ENCODE measurements around the gene SNX14.

- TF ChIP-seq CTCF (IDR thresholded peaks at IDR 0.05; ENCODE audit: extremely low read depth in 1 of 2, insufficient read depth in 1 of 2, low read depth in 1 of 2, low read length in 2 of 2) (no peak), POLR2A (IDR thresholded peaks at IDR 0.05; ENCODE audit: low read depth, low read length) (no peak), EZH2 (IDR thresholded peaks at IDR 0.05; ENCODE audit: borderline replicate concordance, low read depth, low read length, severe bottlenecking) (no peak)
Observed at GRCh38 chr6:85458184-85458583, 135.5 kb downstream of the SNX14 start.

All from endothelial cell of umbilical vein (primary cell).